A172 (cell line): ENCODE measurements around the gene NXNL2. TPM values are rescaled to one million over a fixed set of nuclear protein-coding genes. Genes with fewer than 3 reads are reported as not detected.

ENCODE experiments used
- DNase-seq: peaks from one replicate; pipeline ENCODE4 v3.0.0-alpha.2; 2015; ENCODE audit warnings: low spot score
- total RNA-seq: library from RNA; depleted of rRNA; stranded (reverse); fragments of >200 nt; shearing (Covaris generic); gene quantifications from 2 replicates; pipeline ENCODE4 v1.2.3, GENCODE V29; 2014; rRNA removed

Gene NXNL2
- 0.43 and 1.2 TPM in 2 replicates for total RNA-seq

GRCh38 chr9:88534456-88535225, at the start of gene NXNL2:
Gene NXNL2 (plus strand): TSS chr9:88535178. CDS start chr9:88535435, 257 bp downstream.
- DNase-seq: peak; percentile 82

GRCh38 chr9:88488166-88488565, 46.8 kb upstream of the NXNL2 start:
- DNase-seq: no peak

DNA sequence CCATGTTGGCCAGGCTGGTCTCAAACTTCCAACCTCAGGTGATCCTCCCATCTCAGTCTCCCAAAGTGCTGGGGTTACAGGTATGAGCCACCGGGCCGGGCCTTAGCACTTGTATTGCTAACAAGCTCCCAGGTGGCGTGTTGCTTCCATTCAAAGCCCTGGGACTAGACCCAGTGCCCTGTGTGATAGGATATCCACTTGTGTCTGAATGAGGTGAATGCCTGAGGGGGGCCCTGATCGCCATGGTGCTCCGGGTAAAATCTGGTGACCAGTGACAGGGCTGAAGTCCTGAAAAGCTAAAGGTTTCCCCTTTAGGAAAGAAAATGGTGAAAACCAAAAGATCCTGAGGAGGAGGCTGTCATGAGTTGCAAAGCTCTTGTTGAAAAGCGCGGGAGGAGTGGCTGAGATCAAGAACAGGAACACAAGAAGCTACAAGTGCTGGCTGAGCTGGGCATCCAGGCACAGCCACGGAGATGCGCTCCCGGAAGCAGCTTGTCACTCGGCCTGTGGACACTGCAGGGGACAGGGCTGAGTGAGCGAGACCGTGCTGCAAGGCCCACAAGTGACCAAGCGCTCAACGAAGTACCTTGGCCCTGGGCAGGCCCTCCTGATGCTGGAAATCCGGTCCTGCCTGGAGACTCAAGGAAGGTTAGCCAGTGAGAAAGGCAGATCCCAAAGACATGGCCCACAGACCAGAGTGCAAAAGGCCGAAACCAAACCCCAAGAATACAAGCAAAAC, 39.8 kb upstream of the NXNL2 start:
- DNase-seq: no peak

- DNase-seq: no peak
Measured at GRCh38 chr9:88497224-88497623, 37.8 kb upstream of the NXNL2 start.

DNA sequence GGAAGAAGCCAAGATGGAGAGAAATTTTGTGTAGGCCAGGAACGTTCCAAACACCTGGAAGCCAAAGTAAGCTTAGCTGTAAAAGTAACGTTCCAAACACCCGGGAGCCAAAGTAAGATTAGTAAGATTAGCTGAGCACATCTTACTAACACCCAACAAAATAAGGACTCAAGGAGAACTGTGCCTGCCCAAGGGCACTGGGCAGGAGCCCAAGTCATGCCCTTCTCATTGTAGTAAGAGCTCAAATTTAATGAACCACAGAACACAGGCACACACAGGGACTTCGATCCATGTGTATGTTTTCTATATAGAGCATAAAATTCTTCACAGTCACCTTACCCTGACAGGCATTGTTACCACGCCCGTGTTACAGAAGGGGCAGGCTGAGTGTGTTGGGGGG, 36.1 kb upstream of the NXNL2 start:
- no peak for DNase-seq

- no peak for DNase-seq
Measured at GRCh38 chr9:88501086-88501485, 33.9 kb upstream of the NXNL2 start.

GRCh38 chr9:88502552-88503034, 32.4 kb upstream of the NXNL2 start:
- no peak for DNase-seq

DNA sequence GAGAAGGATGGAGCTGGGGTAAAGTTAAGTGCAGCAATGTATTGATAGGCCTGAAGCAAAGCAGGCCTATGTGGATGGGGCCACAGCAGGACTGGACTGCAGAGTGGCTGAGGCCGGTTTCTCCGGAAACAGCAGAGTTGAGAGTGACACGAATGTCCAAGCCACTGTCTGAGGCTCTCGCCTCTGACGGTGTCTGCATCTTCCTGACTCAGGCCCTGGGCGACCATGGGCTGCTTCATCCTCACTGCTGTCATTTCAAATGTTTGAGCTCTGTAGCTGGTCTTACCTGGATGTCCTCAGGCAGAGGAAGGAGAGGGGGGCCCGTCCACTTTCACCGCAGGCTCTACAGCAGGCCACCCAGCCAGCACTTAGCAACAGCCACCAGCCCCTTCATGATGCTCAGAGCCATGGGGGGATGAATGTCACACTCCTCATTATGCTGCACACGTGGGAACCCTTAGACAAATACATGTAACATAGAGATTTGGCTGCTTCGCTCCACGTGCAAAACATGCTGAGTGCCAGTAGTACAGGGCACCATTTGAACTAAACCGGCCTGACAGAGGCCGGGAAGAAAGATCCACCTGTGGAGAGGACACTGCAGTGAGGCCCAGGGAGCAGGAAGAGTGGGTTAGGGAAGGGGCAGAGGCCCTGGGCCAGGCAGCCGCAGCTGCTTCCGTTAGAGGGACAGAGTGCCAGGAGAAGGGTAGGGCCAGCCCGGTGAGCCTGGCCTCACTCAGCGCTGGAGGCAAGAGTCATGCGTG, 31.7 kb upstream of the NXNL2 start:
- DNase-seq: no peak

DNA sequence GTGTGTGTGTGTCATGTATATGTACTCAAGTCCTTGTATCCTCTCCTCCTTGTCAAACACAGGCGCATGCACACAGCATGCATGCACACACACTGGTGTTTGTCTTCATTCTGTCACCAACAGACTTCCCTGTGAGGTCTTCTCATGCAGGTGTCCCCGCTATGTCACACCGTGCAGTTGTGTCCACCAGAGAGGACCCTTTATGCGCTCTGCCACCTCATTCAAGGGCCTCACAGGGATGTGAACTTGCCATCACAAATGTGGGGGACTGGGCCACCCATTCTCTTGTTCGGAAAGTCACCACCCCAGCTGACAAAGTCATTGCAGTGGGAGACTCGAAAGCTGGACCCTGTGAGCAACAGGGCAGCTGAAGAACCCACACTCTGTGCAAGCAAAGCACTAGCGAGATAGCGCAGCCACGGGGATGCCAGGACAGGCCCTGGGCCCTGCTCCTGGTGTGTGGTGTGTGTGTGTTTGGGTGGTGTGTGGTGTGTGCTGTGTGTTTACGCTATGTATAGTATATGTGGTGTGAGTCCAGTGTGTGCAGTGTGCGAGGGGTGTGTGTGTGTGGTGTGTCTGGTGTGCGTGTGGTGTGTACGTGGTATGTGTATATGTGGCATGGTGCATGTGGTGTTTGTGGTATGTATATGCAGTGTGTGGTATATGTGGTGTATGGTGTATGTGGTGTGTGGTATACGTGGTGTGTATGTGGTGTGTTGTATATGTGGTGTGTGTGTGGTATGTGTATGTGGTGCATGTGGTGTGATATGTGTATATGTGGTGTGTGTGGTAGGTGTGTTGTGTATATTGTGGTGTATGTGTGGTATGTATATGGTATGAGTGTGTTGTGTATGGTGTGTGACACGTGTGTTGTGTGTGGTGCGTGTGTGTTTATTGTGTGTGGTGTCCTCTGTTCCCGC, 30.9 kb upstream of the NXNL2 start:
- DNase-seq: no peak

DNA sequence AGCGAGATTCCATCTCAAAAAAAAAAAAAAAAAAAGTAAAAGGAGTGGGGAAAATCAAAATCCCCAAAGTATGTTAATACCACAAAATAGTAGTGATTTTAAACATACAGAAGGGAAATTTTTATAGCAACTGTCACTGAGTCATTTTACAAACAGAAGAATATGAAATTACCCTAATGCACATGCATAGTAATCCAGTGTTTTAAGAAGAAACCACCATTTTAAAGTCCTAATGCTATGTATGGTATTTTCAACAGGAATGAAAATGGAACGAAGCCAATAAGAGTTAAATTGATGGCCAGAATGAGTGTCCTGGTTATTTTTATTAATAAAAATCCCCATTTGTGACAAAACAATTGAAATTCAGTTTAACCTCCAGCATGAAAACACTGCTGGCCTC, 26.7 kb upstream of the NXNL2 start:
- DNase-seq: no peak

GRCh38 chr9:88511906-88512305, 23.1 kb upstream of the NXNL2 start:
- no peak for DNase-seq

DNA sequence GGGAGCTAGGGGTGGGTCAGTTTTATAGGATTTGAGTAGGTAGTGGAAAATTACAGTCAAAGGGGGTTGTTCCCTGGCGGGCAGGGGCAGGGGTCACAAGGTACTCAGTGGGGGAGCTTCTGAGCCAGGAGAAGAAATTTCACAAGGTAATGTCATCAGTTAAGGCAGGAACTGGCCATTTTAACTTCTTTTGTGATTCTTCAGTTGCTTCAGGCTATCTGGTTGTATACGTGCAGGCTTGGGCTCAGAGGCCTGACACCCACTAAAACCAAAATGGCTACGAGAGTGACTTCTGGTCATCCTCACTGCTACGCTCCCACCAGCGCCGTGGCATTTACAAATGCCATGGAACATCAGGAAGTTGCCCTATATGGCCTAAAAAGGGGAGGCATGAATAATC, 20.7 kb upstream of the NXNL2 start:
- no peak for DNase-seq

- DNase-seq: no peak
Measured at GRCh38 chr9:88521308-88521707, 13.7 kb upstream of the NXNL2 start.

GRCh38 chr9:88522360-88522759, 12.6 kb upstream of the NXNL2 start:
- DNase-seq: no peak

- DNase-seq: peak; percentile 87
Measured at GRCh38 chr9:88523056-88523455, 11.9 kb upstream of the NXNL2 start.

- DNase-seq: no peak
Measured at GRCh38 chr9:88524911-88525310, 10.1 kb upstream of the NXNL2 start.

- DNase-seq: no peak
Measured at GRCh38 chr9:88527618-88528017, 7.4 kb upstream of the NXNL2 start.

DNA sequence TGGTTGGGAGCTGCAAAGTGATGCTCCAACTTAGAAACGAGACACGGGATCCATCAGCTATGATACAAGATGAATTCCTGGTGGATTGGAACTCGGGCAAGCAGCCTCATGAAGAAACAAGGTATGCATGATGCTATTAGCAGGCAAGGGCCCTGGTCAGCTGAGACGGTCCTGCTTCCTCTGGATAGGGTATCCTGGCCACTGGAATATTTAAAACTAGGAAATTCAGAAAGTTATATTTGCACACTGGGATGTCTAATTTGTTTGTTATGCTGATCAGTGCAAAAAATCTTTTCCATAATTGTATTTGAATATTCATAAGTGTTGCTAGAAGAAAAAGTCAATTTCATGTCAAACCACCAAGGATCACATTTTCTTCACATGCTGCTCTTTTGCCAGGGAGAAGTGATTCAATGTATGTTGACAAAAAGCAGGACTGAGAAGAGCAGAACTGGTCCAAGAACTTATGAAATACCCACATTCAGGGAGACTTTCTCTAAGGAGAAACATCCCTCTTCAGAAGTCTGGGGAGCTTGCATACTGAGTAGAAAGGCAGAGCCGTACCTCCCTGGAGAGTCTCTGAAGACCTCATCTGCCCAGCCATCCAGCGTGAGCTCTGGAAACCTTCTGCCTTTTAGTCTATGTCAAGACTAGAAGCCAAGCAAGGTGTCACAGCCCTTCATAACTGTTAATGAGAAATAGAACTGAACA, 6.7 kb upstream of the NXNL2 start:
- no peak for DNase-seq

DNA sequence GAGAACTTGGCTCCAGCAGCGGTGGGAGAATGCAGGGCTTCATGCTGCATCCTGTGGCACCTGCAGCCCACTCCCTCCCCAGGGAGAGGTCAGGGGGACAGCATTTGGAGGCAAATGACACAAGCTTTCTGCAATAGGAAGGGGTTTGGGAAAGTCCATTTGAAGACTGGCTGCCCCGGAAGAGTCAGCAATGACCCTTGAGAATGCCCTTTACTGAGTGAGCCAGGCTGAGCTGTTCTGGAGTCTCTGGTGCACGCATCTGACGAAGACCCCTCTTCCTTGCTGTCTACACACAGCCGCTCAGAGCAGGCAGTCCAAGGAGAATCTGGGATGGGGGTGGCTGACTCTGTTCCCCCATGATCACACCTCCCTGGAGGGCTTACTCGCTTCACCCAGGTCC, 5.5 kb upstream of the NXNL2 start:
- no peak for DNase-seq

- peak; percentile 96 for DNase-seq
Measured at GRCh38 chr9:88530051-88530450, 4.9 kb upstream of the NXNL2 start.
